Left lung (tissue), 14 donors: Measurements from ENCODE around the gene GIN1. TPM values are rescaled to one million over a fixed set of nuclear protein-coding genes. Genes with fewer than 3 reads are reported as not detected.

Experiments used
- ATAC-seq: fragments of 200-7000 bp; cut with Tn5 transposase; one replicate; pipeline ENCODE4 v1.9.1; 2020; ENCODE audit warnings: moderate library complexity
- DNase-seq, 4 donors: peaks; one replicate each; pipeline ENCODE4 v3.0.0-alpha.2; 2013 to 2020
- H3K27ac ChIP-seq, 2 donors: fragments of 200-600 bp; sonication (generic) in 1 of 2; one replicate each; pipeline versions ENCODE4 v1.5.0 to v1.8.0; 2020 to 2021
- H3K27me3 ChIP-seq, 2 donors: fragments of 200-600 bp; sonication (generic) in 1 of 2; one replicate each; pipeline versions ENCODE4 v1.5.0 to v1.8.0; 2020 to 2021
- H3K36me3 ChIP-seq, 2 donors: fragments of 200-600 bp; sonication (generic) in 1 of 2; one replicate each; pipeline versions ENCODE4 v1.5.0 to v1.8.0; 2020 to 2021
- H3K4me1 ChIP-seq, 2 donors: fragments of 200-600 bp; one replicate each; pipeline ENCODE4 v1.8.0; 2021
- H3K4me3 ChIP-seq, 2 donors: fragments of 200-600 bp; sonication (generic) in 1 of 2; one replicate each; pipeline versions ENCODE4 v1.5.0 to v1.8.0; 2020 to 2021; ENCODE audit warnings: mild to moderate bottlenecking in 1 of 2
- H3K9me3 ChIP-seq, 2 donors: fragments of 200-600 bp; sonication (generic) in 1 of 2; one replicate each; pipeline versions ENCODE4 v1.5.0 to v1.8.0; 2020 to 2021
- CTCF ChIP-seq, 2 donors: fragments of 200-600 bp; sonication (generic) in 1 of 2; IDR thresholded peaks; one replicate each; pipeline versions ENCODE4 v1.5.0 to v1.8.0; 2021; ENCODE audit warnings: antibody characterized with exemption in 2 of 2
- intact Hi-C, 2 donors: fragments of 100-400 bp; cut with DNase I; formaldehyde crosslinking; loops; one replicate each; pipeline versions ENCODE4 v1.11.2 to v1.14.2; 2022
- long read RNA-seq, 12 donors: library from polyadenylated mRNA in 2 of 12; unstranded in 2 of 12; transcript quantifications; one replicate each; pipeline ENCODE4 v2.0.0 and lab custom pipeline, GENCODE V29; 2019 to 2026
- polyA plus RNA-seq, 6 donors: library from polyadenylated mRNA; unstranded; fragments of 120-200 nt; gene quantifications; one replicate each; pipeline ENCODE4 v1.2.1, GENCODE V29; 2013; ENCODE audit not compliant: insufficient read length in 6 of 6
- total RNA-seq, 2 donors: library from RNA; stranded (reverse); fragmentation: NEBNext Ultra II Directional; extraction: Animal tissue kit (Norgen Biotek cat#: 25700); gene quantifications; one replicate each; pipeline ENCODE4 v1.2.1, GENCODE V29; 2021
- donor health status: DM: no; HTN: yes; CAD: no.
- donor health status: DM: no; HTN: no; CAD: no.

GIN1 gene
- 10 to 100 TPM in 1 of 2 donors, 1 to 10 TPM in 1; 7.5 to 11.0 TPM for total RNA-seq
- polyA plus RNA-seq, result 10 to 100 TPM; 11.6 to 13.9 (median 12.0) TPM
- long read RNA-seq, donor 1, partial matches to known transcripts, result 0 of 7 reads
- long read RNA-seq, donor 1, other reads (novel, unspliced or antisense), result 0 of 7 reads
- long read RNA-seq, donor 2, partial matches to known transcripts, result 0 of 2 reads
- long read RNA-seq, donor 2, other reads (novel, unspliced or antisense), result 0 of 2 reads
- long read RNA-seq, donor 3, partial matches to known transcripts, result 0 of 4 reads
- long read RNA-seq, donor 3, other reads (novel, unspliced or antisense), result 0 of 4 reads
- long read RNA-seq, donor 4, partial matches to known transcripts, result 0 of 3 reads
- long read RNA-seq, donor 4, other reads (novel, unspliced or antisense), result 1 of 3 reads
- long read RNA-seq, donor 5, partial matches to known transcripts, result 125 of 131 reads
- long read RNA-seq, donor 5, other reads (novel, unspliced or antisense), result 0 of 131 reads
- long read RNA-seq, donor 6, transcript GIN1-201 (8 exons, 3,229 nt), result major isoform, 5 of 5 reads
- long read RNA-seq, donor 6, partial matches to known transcripts, result 0 of 5 reads
- long read RNA-seq, donor 6, other reads (novel, unspliced or antisense), result 0 of 5 reads
- long read RNA-seq, donor 7, partial matches to known transcripts, result 11 of 12 reads
- long read RNA-seq, donor 7, other reads (novel, unspliced or antisense), result 0 of 12 reads
- long read RNA-seq, donor 8, result 0 reads
- long read RNA-seq, donor 9, result 0 reads
- long read RNA-seq, donor 10, partial matches to known transcripts, result 0 of 1 reads
- long read RNA-seq, donor 10, other reads (novel, unspliced or antisense), result 1 of 1 reads
- long read RNA-seq, donor 11, partial matches to known transcripts, result 0 of 2 reads
- long read RNA-seq, donor 11, other reads (novel, unspliced or antisense), result 0 of 2 reads
- long read RNA-seq, donor 12, partial matches to known transcripts, result 0 of 1 reads
- long read RNA-seq, donor 12, other reads (novel, unspliced or antisense), result 0 of 1 reads

- peaks cover 0 to 35% of the 10 kb centered on the region in 2 donors for H3K4me1 ChIP-seq
- no peaks in the 10 kb centered on the region for H3K9me3 ChIP-seq
- DNase-seq (peak; percentile 96 to 97 (median 97)), ATAC-seq (peak; percentile 97)
- H3K27ac ChIP-seq, result peak within 1 kb of the TSS; percentile 97
- no peaks in the 10 kb centered on the region for H3K27me3 ChIP-seq
- H3K36me3 ChIP-seq, result no peaks in the 10 kb centered on the region
- no peak for TF ChIP-seq CTCF (IDR thresholded peaks at IDR 0.05)
- H3K4me3 ChIP-seq, result peak within 1 kb of the TSS; percentile 74 to 86
- intact Hi-C loops, result no loop called here
These were observed at the start of gene GIN1, which contains the start of gene PPIP5K2 for GRCh38 chr5:103119765-103120606. Gene GIN1, minus strand, starts transcription at chr5:103120138. Its CDS starts 11,431 bp downstream, at chr5:103108707. Gene PPIP5K2, plus strand, starts transcription at chr5:103120301. Its CDS starts 9,289 bp downstream, at chr5:103129590.

GRCh38 chr5:103166706-103167105, 46.8 kb upstream of the GIN1 start:
- no peak overlapping the region for H3K27ac ChIP-seq
- no peak overlapping the region for H3K4me3 ChIP-seq
- H3K4me1 ChIP-seq, result no peaks in the 10 kb centered on the region
- no peaks in the 10 kb centered on the region for H3K9me3 ChIP-seq
- DNase-seq, result no peak
- no peak for ATAC-seq
- H3K36me3 ChIP-seq, result peaks cover 0 to 45% of the 10 kb centered on the region in 2 donors
- intact Hi-C loops, result no loop called here
- H3K27me3 ChIP-seq, result no peaks in the 10 kb centered on the region
- TF ChIP-seq CTCF (IDR thresholded peaks at IDR 0.05), result no peak

GRCh38 chr5:103151156-103151555, 31.2 kb upstream of the GIN1 start:
- Histone ChIP-seq H3K27me3 (no peaks in the 10 kb centered on the region), H3K4me1 (no peaks in the 10 kb centered on the region), H3K36me3 (peaks cover 0 to 57% of the 10 kb centered on the region in 2 donors), H3K27ac (no peak overlapping the region), H3K4me3 (no peak overlapping the region), H3K9me3 (no peaks in the 10 kb centered on the region)
- no peak for DNase-seq
- TF ChIP-seq CTCF (IDR thresholded peaks at IDR 0.05), result no peak
- intact Hi-C loops, result no loop called here
- ATAC-seq, result no peak

GRCh38 chr5:103148213-103148612, 28.3 kb upstream of the GIN1 start:
- no peaks in the 10 kb centered on the region for H3K4me1 ChIP-seq
- no peak for TF ChIP-seq CTCF (IDR thresholded peaks at IDR 0.05)
- ATAC-seq (no peak), DNase-seq (no peak)
- no peak overlapping the region for H3K27ac ChIP-seq
- H3K9me3 ChIP-seq, result no peaks in the 10 kb centered on the region
- H3K36me3 ChIP-seq, result peaks cover 0 to 33% of the 10 kb centered on the region in 2 donors
- H3K4me3 ChIP-seq, result no peak overlapping the region
- intact Hi-C loops, result no loop called here
- H3K27me3 ChIP-seq, result no peaks in the 10 kb centered on the region
